ENCODE data around the gene MDM2.

GRCh38 chr12:68815928-68816800 lies 8.2 kb downstream of the MDM2 start:
- TF ChIP-seq EZH2 (IDR thresholded peaks at IDR 0.05; ENCODE audit: insufficient read depth, poor library complexity, severe bottlenecking) = no peak
- TF ChIP-seq EZH2phosphoT487 (IDR thresholded peaks at IDR 0.05; ENCODE audit: insufficient read depth, low read depth) = no peak
